ENCODE data around the gene GUCY2C.
A peak's percentile ranks its signal among the peaks of the same experiment; 100 is the strongest.

The GUCY2C gene

GRCh38 chr12:14612898-14613445 lies 83.4 kb downstream of the GUCY2C start:
- Histone ChIP-seq H4K91ac (ENCODE audit: low read depth, low read length) (no peak overlapping the region), H3K27ac (ENCODE audit: low read depth, low read length) (no peak overlapping the region), H3K9ac (ENCODE audit: low read length) (no peak overlapping the region), H3K9me3 (ENCODE audit: insufficient read depth, low read depth, low read length) (no peaks in the 10 kb centered on the region), H3K36me3 (ENCODE audit: control insufficient read depth in 1 of 2, insufficient read depth in 2 of 2, low read length in 2 of 2) (no peaks in the 10 kb centered on the region), H3K79me2 (ENCODE audit: control insufficient read depth, insufficient read depth, low read length, poor library complexity) (no peaks in the 10 kb centered on the region), H3K27me3 (ENCODE audit: insufficient read depth, low read length) (no peaks in the 10 kb centered on the region), H3K79me1 (ENCODE audit: low read length) (no peaks in the 10 kb centered on the region), H4K8ac (ENCODE audit: low read depth, low read length) (no peak overlapping the region), H4K12ac (ENCODE audit: low read depth, low read length) (no peak overlapping the region), H3K4me3 (ENCODE audit: low read depth, low read length) (no peak overlapping the region), H3K4me1 (ENCODE audit: control insufficient read depth in 1 of 2, insufficient read depth in 2 of 2, low read length in 2 of 2) (no peaks in the 10 kb centered on the region), H2AFZ (ENCODE audit: insufficient read depth, low read length, poor library complexity) (no peak overlapping the region), H3K18ac (ENCODE audit: low read length) (no peak overlapping the region), H3K4ac (ENCODE audit: low read depth, low read length) (no peak overlapping the region), H3K23ac (ENCODE audit: low read length) (no peak overlapping the region), H2AK5ac (ENCODE audit: low read length) (no peak overlapping the region), H2BK12ac (ENCODE audit: low read length) (no peak overlapping the region), H3K14ac (ENCODE audit: low read length) (no peak overlapping the region), H2BK5ac (ENCODE audit: low read depth, low read length, poor library complexity) (no peak overlapping the region), H2BK120ac (ENCODE audit: insufficient read depth, low read length, poor library complexity) (no peak overlapping the region), H3K4me2 (ENCODE audit: low read length) (no peak overlapping the region)
- no peak for DNase-seq
- WGBS (ENCODE audit: extremely low coverage, insufficient coverage, insufficient read length) = no CpG with 5 or more reads among the region's 3 CpGs

- Histone ChIP-seq H3K4me2 (ENCODE audit: low read length) (no peak overlapping the region), H3K79me1 (ENCODE audit: low read length) (no peaks in the 10 kb centered on the region), H3K4me3 (ENCODE audit: low read depth, low read length) (no peak overlapping the region), H3K27ac (ENCODE audit: low read depth, low read length) (no peak overlapping the region), H3K23ac (ENCODE audit: low read length) (no peak overlapping the region), H3K14ac (ENCODE audit: low read length) (no peak overlapping the region), H3K36me3 (ENCODE audit: control insufficient read depth in 1 of 2, insufficient read depth in 2 of 2, low read length in 2 of 2) (no peaks in the 10 kb centered on the region), H2BK12ac (ENCODE audit: low read length) (no peak overlapping the region), H4K12ac (ENCODE audit: low read depth, low read length) (no peak overlapping the region), H2BK120ac (ENCODE audit: insufficient read depth, low read length, poor library complexity) (no peak overlapping the region), H3K4ac (ENCODE audit: low read depth, low read length) (no peak overlapping the region), H3K9ac (ENCODE audit: low read length) (no peak overlapping the region), H4K91ac (ENCODE audit: low read depth, low read length) (no peak overlapping the region), H4K8ac (ENCODE audit: low read depth, low read length) (no peak overlapping the region), H3K27me3 (ENCODE audit: insufficient read depth, low read length) (no peaks in the 10 kb centered on the region), H3K18ac (ENCODE audit: low read length) (no peak overlapping the region), H3K4me1 (ENCODE audit: control insufficient read depth in 1 of 2, insufficient read depth in 2 of 2, low read length in 2 of 2) (no peaks in the 10 kb centered on the region), H2AK5ac (ENCODE audit: low read length) (no peak overlapping the region), H3K79me2 (ENCODE audit: control insufficient read depth, insufficient read depth, low read length, poor library complexity) (no peaks in the 10 kb centered on the region), H2AFZ (ENCODE audit: insufficient read depth, low read length, poor library complexity) (no peak overlapping the region), H2BK5ac (ENCODE audit: low read depth, low read length, poor library complexity) (no peak overlapping the region), H3K9me3 (ENCODE audit: insufficient read depth, low read depth, low read length) (no peaks in the 10 kb centered on the region)
- WGBS (ENCODE audit: extremely low coverage, insufficient coverage, insufficient read length) = no CpG with 5 or more reads among the region's 3 CpGs
- no peak for DNase-seq
Observed at GRCh38 chr12:14612250-14612649, 84.1 kb downstream of the GUCY2C start.

GRCh38 chr12:14611640-14612203 lies 84.7 kb downstream of the GUCY2C start:
- Histone ChIP-seq H2BK120ac (ENCODE audit: insufficient read depth, low read length, poor library complexity) (no peak overlapping the region), H3K27me3 (ENCODE audit: insufficient read depth, low read length) (no peaks in the 10 kb centered on the region), H2AFZ (ENCODE audit: insufficient read depth, low read length, poor library complexity) (no peak overlapping the region), H3K27ac (ENCODE audit: low read depth, low read length) (no peak overlapping the region), H3K4ac (ENCODE audit: low read depth, low read length) (no peak overlapping the region), H3K14ac (ENCODE audit: low read length) (no peak overlapping the region), H2AK5ac (ENCODE audit: low read length) (no peak overlapping the region), H3K9me3 (ENCODE audit: insufficient read depth, low read depth, low read length) (no peaks in the 10 kb centered on the region), H3K9ac (ENCODE audit: low read length) (no peak overlapping the region), H3K79me1 (ENCODE audit: low read length) (no peaks in the 10 kb centered on the region), H3K4me1 (ENCODE audit: control insufficient read depth in 1 of 2, insufficient read depth in 2 of 2, low read length in 2 of 2) (no peaks in the 10 kb centered on the region), H3K23ac (ENCODE audit: low read length) (no peak overlapping the region), H2BK5ac (ENCODE audit: low read depth, low read length, poor library complexity) (no peak overlapping the region), H4K91ac (ENCODE audit: low read depth, low read length) (no peak overlapping the region), H3K36me3 (ENCODE audit: control insufficient read depth in 1 of 2, insufficient read depth in 2 of 2, low read length in 2 of 2) (no peaks in the 10 kb centered on the region), H3K18ac (ENCODE audit: low read length) (no peak overlapping the region), H3K4me2 (ENCODE audit: low read length) (no peak overlapping the region), H4K8ac (ENCODE audit: low read depth, low read length) (no peak overlapping the region), H3K79me2 (ENCODE audit: control insufficient read depth, insufficient read depth, low read length, poor library complexity) (no peaks in the 10 kb centered on the region), H2BK12ac (ENCODE audit: low read length) (no peak overlapping the region), H4K12ac (ENCODE audit: low read depth, low read length) (no peak overlapping the region), H3K4me3 (ENCODE audit: low read depth, low read length) (no peak overlapping the region)
- no peak for DNase-seq
- WGBS (ENCODE audit: extremely low coverage, insufficient coverage, insufficient read length) = no CpG with 5 or more reads among the region's 3 CpGs

- Histone ChIP-seq H3K27ac (ENCODE audit: low read depth, low read length) (no peak overlapping the region), H3K14ac (ENCODE audit: low read length) (no peak overlapping the region), H2AFZ (ENCODE audit: insufficient read depth, low read length, poor library complexity) (no peak overlapping the region), H2BK12ac (ENCODE audit: low read length) (no peak overlapping the region), H3K79me2 (ENCODE audit: control insufficient read depth, insufficient read depth, low read length, poor library complexity) (no peaks in the 10 kb centered on the region), H3K79me1 (ENCODE audit: low read length) (no peaks in the 10 kb centered on the region), H3K4ac (ENCODE audit: low read depth, low read length) (no peak overlapping the region), H3K36me3 (ENCODE audit: control insufficient read depth in 1 of 2, insufficient read depth in 2 of 2, low read length in 2 of 2) (no peaks in the 10 kb centered on the region), H2BK120ac (ENCODE audit: insufficient read depth, low read length, poor library complexity) (no peak overlapping the region), H4K12ac (ENCODE audit: low read depth, low read length) (no peak overlapping the region), H3K27me3 (ENCODE audit: insufficient read depth, low read length) (no peaks in the 10 kb centered on the region), H4K8ac (ENCODE audit: low read depth, low read length) (no peak overlapping the region), H3K4me1 (ENCODE audit: control insufficient read depth in 1 of 2, insufficient read depth in 2 of 2, low read length in 2 of 2) (no peaks in the 10 kb centered on the region), H3K9ac (ENCODE audit: low read length) (no peak overlapping the region), H2AK5ac (ENCODE audit: low read length) (no peak overlapping the region), H4K91ac (ENCODE audit: low read depth, low read length) (no peak overlapping the region), H3K23ac (ENCODE audit: low read length) (no peak overlapping the region), H3K4me2 (ENCODE audit: low read length) (no peak overlapping the region), H3K9me3 (ENCODE audit: insufficient read depth, low read depth, low read length) (no peaks in the 10 kb centered on the region), H3K18ac (ENCODE audit: low read length) (no peak overlapping the region), H3K4me3 (ENCODE audit: low read depth, low read length) (no peak overlapping the region), H2BK5ac (ENCODE audit: low read depth, low read length, poor library complexity) (no peak overlapping the region)
- DNase-seq = peak in 1 of 2 donors; percentile 38
Observed at GRCh38 chr12:14607568-14607967, 88.8 kb downstream of the GUCY2C start.

Measured in trophoblast cell (in vitro differentiated cells and primary cell).